GM13976 (cell line): ENCODE data around the gene GABRB2.

Source experiments
- DNase-seq: peaks from one replicate; pipeline ENCODE4 v3.0.0; 2012; ENCODE audit warnings: low spot score
- in situ Hi-C: fragments of 300-500 bp; cut with MboI; formaldehyde crosslinking; loops from one replicate; pipeline ENCODE4 v1.12.0; 2022; ENCODE audit warnings: low sequenced_read_pairs, mixed read lengths, inconsistent platforms; ENCODE audit not compliant: unreplicated experiment
- TF ChIP-seq, protein P1 (sequence below): IDR thresholded peaks from 2 replicates; pipeline ENCODE4 v1.5.1; 2012; ENCODE audit warnings: borderline replicate concordance, mild to moderate bottlenecking; ENCODE audit not compliant: insufficient read depth; ENCODE audit errors: extremely low read depth, missing control alignments, control extremely low read depth

GABRB2 gene

DNA sequence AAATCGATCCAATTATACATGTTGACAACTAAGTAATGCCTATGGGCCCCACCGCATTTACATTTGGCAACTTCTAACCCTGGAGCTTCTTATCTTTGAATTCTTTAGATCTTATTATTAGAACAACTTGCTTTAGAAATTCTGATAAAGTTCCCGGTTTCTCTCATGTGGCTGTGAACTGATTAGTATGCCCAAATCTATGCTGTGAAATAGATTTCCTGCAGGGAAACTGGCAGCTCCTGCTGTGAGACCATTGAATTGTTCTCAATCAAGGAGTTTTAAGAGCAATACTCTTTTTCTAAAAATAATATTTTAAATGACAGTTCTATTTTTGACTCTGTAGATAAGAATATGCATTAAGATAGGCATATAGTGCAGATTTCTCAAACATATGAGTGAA lies 177.5 kb downstream of the GABRB2 start:
- in situ Hi-C loops: no loop called here
- TF ChIP-seq, protein P1, sequence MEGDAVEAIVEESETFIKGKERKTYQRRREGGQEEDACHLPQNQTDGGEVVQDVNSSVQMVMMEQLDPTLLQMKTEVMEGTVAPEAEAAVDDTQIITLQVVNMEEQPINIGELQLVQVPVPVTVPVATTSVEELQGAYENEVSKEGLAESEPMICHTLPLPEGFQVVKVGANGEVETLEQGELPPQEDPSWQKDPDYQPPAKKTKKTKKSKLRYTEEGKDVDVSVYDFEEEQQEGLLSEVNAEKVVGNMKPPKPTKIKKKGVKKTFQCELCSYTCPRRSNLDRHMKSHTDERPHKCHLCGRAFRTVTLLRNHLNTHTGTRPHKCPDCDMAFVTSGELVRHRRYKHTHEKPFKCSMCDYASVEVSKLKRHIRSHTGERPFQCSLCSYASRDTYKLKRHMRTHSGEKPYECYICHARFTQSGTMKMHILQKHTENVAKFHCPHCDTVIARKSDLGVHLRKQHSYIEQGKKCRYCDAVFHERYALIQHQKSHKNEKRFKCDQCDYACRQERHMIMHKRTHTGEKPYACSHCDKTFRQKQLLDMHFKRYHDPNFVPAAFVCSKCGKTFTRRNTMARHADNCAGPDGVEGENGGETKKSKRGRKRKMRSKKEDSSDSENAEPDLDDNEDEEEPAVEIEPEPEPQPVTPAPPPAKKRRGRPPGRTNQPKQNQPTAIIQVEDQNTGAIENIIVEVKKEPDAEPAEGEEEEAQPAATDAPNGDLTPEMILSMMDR: no peak

DNA sequence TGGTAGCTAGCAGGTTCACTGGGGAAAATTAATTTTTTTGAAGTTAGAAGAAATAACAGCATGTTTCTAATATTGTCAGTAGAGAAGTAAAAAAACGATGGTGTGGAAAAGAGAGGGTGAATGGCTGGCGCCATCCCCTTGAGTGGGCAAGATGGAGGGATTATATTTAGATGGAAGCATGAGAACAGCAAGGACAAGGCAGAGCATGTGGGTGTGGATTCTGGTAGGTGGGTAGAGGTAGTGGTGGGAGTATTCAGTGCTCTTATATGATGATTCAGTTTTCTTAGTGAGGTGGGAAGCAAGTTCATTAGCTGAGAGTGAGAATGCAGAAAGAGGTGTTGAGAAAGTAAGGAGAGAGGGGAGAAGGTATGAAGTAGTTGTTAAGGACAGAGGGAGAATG lies 188.1 kb downstream of the GABRB2 start:
- in situ Hi-C loops: no loop called here
- TF ChIP-seq, protein P1: no peak
- no peak for DNase-seq

More for the DNA sequence above, 177.5 kb downstream of the GABRB2 start:
- no peak for DNase-seq

DNA sequence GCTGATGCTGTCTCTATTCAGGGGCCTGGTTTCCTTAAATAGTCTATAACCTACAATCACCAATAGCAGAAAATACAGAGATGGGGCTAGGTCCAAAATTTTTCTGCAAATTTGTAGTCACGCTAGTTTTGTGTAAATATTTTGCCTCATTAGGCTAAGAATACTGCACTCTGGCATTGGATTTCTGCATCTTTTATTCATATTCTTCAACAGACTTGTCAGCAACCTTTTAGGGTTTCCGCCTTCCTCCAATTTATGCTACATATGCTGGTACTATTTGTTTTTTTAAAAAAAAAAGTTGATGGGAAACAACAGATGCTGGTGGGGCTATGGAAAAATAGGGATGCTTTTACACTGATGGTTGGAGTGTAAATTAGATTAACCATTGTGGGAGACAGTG lies 202.3 kb downstream of the GABRB2 start:
- TF ChIP-seq, protein P1: no peak
- DNase-seq: no peak
- in situ Hi-C loops: no loop called here

DNA sequence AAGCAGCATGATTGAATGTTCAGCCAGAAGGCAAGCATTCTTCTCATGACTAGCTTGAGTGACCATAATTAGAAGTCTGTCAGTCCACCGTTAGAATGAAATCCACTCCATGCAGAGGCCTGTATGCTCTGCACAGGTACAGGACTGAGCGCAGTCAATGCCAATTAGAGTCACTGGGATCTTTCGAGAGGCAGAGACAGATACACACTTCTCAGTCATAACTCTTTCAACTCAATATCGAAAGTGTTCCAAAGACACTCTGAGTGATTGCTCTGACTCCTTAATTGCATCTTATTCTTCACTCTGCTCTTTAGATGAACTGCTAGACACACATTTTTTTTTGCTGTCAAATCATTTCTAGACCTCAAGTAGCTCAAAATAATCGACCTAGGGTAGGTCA lies 203.6 kb downstream of the GABRB2 start:
- in situ Hi-C loops: no loop called here

DNA sequence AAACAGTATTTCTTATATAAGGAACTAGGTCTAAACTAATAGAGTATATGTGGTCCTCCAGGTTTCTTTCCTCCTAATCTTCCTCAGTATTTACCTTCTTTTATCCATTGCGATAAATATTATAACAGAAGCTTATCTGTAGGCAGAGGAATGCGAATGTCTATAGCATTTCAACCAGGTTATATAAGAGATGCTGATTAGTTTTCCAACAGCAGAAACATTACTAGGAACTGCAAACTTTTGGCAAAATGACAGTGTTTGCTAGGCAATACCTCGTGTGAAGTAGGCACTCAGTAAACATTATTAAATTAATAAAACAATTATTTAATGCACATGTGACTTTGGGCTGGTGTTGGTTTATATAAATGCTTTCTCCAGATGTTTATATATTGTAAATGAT lies 206.5 kb downstream of the GABRB2 start:
- no peak for DNase-seq
- TF ChIP-seq, protein P1: no peak
- in situ Hi-C loops: no loop called here

More for the DNA sequence above, 203.6 kb downstream of the GABRB2 start:
- DNase-seq: no peak
- TF ChIP-seq, protein P1: no peak

DNA sequence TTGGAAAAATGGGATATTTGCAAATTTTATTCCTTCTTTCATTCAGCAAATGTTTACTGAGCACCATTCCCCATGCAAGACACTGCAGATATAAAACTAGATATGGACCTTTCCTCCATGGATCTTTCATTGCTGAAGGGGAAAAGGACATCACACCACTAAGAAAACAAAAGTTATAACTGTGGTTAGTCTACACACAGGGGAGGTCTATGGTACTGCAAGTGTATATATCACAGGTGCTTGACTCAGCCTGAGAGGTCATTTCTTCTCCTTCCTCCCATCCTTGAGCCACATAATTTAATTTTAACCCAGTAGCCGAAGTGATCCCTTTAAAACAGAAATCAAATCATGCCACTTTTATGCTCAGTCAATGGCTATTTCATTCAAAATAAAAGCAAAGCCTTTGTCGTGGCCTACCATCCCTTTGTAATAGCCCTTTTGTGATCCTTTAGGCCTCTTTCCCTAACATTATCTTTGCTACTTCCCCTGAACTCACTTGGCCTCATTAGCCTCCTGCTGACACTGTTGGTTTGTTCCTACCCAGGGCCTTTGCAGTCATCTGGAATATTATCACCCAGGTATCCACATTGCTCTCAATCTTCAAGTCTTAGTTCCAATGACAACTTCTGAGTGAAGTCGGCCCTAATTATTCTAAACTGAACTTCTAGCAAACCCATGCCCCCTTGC lies 213.2 kb downstream of the GABRB2 start:
- TF ChIP-seq, protein P1: no peak
- DNase-seq: no peak
- in situ Hi-C loops: no loop called here
